Cortex of kidney (tissue), 1 donor: Measurements from ENCODE around the gene IER5.
A peak's percentile ranks its signal among the peaks of the same experiment; 100 is the strongest.
"Not testable (repeated sequence)": the region's sequence is repeated elsewhere in the genome, so short reads cannot be mapped to it uniquely, and the experiment has no call there.

ENCODE experiments used
- DNase-seq: peaks from one replicate; lab custom pipeline; 2025; lab: John Stamatoyannopoulos, UW

IER5 gene

DNA sequence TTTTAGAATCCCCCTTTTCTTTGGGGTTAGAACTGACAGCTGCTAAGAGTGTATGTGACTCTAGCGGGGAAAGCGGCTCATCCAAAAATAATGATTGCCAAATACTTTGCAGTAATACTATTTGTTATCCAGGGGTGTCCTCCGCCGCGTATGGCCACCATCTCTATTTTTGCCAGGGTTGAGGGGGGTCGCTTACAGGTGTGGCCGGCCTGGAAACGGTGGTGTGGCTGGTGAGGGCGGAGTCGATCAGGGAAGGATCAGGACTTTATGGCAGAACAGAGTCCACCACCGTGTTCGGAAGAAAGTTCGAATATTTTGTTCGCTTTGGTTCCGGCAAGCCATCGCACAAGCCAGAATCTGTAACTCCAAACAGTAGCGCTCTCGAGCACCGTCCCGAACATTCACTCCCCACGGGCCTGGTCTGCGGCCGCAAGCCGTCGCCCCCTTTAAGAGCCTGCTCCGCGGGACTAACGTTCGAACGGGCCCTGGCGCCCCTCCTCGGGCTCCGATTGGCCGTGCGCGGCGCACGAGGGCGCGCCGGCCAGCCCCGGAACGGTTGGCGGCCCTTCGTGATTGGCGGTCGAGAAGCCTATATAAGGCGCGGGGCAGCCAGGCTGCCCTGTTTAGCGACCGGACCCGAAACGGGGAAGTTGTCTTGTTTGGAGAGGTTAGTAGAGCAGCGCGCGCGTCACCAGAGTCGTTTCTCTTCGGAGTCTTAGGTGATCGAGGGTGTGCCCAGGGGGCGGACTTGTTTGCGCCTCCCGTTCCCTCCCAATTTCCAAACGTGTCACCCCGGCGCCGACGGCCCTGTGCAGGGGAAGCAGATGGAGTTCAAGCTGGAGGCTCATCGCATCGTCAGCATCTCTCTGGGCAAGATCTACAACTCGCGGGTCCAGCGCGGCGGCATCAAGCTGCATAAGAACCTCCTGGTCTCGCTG is at the start of gene IER5:
TSS of gene IER5 (plus strand) at position 622 of the 938 bp plus-strand sequence. CDS start at position 825, 203 bp downstream.
- DNase-seq: peak; percentile 79

DNA sequence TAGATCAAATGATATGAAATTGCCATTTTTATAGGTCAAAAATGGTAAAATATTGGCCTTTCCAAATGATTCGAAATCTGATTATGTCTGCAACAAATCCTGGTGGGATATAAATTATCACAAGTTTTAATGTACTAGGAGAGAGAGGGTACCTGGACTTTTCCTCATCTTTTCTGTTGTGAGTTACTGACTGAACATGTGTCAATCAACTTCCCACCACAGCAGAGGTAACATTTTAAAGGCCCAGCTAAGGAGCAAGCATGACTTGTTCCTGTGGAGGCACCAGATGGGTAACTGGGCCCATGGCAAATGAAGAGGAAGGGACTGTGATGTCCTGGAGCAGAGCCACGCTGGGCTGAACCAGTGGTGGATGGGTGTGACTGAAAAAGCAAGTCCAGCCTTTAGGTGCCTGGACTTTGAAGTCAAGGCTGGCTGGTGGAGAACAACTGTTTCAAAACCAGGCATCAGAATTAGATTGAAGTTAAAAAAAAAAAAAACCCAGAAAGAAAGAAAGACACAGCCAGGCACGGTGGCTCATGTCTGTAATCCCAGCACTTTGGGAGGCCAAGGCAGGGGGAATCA is 48.1 kb upstream of the IER5 start:
- DNase-seq: no peak

DNA sequence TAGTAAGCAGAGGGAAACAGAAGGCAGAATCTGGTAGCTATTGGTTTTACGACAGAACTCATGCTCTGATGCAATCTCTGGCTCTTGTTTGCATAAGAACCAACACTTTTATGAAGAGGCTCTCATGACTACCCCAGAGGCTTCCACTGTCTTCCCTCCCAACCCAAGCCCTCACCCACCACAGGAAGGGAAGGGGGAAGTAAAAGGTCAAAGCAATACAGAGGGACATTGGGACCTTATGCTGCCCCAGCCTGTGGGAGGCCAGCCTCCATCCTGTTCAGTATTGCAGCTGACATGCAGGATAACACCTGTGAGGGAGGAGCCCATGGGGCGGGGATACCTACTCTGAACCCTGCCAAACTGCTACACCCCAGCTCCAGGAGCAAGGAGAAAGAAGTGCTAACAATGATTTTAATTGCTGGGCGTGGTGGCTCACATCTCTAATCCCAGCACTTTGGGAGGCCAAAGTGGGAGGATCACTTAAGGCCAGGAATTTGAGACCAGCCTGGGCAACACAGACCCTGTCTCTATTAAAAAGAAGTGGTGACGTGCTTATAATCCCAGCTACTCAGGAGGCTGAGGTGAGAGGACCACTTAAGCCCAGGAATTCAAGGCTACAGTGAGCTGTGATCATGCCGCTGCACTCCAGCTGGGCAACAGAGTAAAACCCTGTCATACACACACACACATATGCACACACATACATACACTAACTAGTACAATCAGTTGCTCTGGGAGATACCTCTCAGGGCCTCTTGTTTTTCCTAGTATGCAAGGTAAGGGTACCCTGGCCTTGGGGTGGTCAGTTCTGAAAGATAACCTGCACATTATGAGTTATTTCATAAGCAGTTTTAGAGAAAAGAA is 45.2 kb upstream of the IER5 start:
- no peak for DNase-seq

DNA sequence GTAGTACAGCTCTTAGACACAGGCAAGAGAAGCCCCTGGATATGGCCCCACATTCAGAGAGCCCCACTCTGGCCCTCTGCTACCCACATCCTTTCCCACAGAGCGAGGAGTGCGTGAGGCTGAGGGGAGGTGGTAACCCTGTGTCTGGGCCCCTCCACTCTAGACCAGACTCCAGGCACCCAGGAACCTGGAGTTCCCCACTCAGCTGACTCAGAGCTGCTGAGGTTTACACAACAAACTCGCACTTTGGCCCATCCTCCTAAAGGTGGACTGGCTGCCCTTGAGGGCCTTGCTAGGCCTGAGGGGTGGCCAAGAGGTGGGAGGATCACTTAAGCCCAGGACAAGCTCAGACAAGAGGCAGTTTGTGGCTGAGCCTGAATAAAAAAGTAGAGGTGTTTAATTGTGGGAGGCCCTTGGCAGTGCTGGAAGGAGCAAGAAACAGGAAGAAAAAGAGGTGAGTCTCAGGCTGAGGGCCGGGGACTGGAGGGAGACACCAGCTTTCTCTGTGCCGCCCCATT is 44.0 kb upstream of the IER5 start:
- DNase-seq: no peak

DNA sequence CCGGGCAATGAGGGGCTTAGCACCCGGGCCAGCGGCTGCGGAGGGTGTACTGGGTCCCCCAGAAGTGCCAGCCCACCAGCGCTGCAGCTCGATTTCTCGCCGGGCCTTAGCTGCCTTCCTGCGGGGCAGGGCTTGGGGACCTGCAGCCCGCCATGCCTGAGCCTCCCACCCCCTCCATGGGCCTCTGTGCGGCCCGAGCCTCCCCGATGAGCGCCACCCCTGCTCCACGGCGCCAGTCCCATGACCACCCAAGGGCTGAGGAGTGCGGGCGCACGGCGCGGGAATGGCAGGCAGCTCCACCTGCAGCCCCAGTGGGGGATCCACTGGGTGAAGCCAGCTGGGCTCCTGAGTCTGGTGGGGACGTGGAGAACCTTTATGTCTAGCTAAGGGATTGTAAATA is 42.6 kb upstream of the IER5 start:
- not testable (repeated sequence) for DNase-seq

DNA sequence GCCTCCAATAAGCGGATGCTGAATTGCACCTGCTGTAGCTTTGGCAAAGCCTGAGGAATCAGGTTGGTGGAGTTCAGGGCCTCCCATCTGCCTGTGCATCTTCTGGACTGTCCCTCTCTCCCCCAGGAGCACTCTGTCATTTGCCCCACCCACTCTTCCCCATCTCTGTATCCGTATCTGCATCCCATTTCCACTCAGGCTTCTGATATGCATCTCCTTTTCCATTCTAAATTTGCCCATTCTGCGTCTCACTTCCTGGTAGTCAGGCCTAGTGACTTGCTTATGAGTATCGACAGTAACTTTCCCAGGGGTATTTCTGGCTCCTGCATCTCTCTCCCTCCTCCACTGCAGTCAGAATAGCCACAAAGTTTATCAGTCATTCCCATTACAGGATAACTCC is 39.1 kb upstream of the IER5 start:
- no peak for DNase-seq

DNA sequence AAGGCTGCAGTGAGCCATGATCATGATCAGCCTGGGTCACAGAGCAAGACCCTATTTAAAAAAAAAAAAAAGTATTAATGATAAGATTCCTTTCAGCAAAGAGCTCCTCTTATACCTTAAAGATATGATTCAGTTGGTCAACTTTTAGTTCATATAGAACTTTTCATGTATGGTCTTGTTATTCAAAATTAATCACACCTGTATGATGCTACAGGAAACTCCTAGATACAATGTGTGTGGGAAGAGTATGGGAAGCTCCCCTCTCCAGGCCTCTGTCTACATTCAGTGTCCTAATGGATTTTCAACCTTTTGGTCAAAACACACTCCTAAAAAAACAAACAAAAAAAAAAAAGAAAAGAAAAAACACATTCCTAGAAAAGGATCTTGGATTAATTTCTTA is 37.6 kb upstream of the IER5 start:
- no peak for DNase-seq

DNA sequence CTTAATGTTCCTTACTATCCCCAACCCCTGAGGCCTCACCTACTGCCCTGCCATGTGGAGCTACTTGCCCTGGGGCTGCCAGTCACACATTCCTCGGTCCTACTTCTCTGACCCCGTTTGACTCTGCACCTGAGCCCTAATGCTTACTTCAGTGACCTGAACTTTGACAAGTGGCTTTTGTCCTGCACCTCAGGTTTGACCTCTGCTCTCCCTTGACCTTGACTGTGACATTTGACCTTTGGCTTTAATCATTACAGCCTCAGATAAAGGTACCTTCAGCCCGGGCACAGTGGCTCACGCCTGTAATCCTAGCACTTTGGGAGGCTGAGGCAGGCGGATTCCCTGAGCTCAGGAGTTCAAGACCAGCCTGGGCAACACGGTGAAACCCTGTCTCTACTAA is 31.9 kb upstream of the IER5 start:
- DNase-seq: no peak

DNA sequence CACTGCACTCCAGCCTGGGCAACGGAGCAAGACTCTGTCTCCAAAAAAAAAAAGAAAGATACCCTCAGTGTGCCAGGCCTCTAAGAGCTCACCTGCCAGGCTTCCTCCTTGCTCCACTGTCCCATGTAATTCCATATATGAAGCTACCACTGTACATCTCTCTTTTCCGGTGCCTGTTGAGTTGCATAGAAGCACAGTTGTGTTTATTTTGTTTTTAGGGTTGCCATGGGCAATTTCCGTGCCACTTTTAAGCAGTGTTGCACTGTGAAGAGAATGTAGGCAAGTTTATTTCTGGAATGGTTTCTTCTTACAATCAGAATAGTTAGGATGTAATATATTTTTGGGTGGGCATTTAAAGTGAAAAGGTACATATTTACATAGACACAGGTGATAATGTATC is 31.4 kb upstream of the IER5 start:
- DNase-seq: no peak

DNA sequence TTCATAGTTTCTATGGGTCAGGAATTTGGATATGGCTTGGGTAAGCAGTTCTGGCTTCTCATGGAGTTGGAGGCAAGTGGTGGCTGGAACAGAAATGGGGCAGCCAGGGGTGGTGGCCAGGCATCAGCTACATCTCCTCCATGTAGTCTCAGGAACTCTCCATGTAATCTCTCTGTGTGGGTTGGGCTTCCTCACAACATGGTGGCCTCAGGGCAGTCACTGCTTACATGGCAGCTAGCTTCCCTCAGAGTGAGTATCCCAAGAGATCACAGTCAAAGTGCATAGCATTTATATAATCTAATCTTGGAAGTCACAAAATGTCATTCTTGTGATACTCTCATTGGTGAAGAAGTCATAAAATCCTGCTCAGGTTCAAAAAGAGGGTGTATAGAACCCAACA is 29.1 kb upstream of the IER5 start:
- DNase-seq: no peak

DNA sequence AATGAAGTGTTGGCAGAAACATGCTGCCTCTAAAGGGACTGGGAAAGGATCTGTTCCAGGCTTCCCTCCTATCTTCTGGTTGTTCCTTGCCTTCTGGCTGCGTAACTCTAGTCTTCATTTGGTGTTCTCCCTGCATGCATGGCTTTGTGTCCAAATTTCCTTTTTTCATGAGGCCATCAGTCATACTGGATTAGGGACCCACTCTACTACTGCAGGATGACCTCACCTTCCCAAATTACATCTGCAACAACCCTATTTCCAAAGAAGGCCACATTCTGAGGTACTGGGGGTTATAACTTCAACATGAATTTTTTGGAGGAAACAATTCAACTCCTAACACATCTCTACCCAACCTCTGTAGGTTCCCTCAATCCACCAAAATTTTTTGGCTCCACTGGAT is 28.4 kb upstream of the IER5 start:
- no peak for DNase-seq

DNA sequence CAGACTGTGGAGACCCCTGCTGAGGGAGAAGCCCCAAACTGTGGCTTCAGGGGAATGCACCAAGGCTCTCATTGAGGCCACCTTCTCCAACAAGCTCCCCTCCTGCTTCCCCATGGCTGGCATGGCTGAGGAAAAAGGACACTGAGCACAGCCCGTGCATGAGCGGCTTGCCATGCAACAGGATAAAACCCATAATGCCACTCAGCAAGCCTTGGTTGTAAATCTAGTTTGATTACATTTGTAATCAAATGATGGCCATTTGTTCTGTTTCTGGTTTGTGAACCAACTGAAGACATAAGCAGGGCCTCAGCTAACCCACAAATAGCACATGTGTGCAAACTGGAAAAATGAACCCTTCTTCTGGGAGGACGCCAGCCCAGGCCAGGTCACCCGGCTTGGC is 27.6 kb upstream of the IER5 start:
- DNase-seq: not testable (repeated sequence)

DNA sequence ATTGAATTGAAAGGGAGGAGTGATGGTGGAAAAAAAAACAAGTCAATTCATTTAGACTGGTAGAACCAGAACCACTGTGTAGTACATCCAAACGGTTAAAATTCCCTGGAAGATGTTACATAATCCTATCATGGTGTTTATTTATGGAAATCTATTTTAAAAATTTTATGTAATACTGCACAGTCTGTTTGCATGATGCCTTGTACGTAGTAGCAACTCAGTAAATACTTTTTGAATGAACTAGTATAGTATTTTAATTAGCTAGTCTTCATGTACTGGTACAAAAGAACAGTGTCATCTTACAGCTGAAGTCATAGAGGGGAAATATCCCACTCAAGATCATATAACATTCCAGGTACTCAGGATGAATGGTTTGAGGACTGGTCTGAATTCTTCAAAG is 27.0 kb upstream of the IER5 start:
- no peak for DNase-seq

DNA sequence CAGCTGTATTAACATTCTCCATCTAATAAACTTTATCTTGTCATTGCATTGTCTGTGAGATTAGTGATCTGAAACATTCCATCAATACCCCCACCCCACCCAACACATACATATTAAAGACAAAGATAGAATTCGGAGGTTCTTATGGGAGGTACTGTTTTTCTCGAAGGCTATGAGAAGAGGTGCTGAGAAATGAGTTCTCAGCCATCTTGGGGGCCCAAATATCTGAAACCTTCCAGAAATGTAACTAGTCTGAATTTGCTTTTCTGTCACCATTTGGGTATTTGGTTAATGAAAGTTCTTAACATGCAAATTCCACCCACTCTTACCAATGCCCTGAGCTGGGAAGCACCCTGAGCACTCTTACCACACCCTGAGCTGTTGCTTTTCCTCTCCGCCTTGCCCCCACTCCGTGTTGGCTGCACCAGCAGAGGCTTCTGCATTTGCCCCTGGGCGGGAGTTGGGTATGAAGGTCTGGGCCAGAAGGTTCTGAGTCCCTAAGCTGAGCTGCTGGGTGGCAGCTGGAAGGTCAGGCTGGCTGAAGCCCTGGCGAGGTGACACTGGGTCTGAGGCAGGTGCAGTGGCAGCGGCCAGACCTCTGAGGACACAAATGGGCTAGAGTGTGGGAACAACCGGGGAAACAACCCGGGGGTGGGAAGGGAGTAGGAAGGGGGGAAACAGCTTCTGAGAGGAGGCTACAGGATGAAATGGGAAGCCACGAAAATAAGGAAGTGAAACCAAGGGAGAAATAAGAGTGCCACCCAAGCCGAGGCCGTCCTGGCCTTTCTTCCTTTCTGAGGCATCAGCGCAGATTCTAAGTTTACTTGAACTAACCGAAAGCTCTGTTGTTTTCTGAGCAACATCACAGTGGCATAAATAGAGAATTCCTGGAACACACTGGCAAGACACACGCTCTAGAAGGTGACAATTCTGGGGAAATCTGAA is 26.3 kb upstream of the IER5 start:
- no peak for DNase-seq

DNA sequence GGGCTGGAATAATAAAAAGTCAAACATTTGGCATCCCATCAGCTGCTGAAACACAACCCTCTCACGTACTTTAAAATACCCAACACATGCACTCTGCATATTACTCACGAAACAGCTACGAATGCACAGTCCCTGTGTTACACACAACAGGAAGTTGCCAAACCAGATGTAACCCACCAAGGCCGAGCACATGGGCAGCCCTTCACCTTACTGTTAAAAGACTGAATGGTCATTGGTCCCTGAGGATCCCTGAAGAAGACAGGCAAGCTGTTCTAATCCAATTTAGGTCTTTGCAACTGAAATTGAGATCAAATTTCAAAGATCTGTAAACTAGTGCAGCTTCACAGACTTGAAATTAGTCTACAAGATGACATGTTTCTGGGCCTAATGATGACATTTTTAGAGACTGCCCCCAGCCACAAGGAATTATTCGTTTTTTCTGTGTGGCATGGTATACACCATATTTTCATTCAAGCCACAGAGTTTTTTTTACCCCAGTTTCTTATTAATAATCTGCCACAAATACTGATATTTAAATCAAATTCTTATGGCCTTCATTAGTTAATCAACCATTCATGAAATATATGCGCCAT is 25.6 kb upstream of the IER5 start:
- no peak for DNase-seq

DNA sequence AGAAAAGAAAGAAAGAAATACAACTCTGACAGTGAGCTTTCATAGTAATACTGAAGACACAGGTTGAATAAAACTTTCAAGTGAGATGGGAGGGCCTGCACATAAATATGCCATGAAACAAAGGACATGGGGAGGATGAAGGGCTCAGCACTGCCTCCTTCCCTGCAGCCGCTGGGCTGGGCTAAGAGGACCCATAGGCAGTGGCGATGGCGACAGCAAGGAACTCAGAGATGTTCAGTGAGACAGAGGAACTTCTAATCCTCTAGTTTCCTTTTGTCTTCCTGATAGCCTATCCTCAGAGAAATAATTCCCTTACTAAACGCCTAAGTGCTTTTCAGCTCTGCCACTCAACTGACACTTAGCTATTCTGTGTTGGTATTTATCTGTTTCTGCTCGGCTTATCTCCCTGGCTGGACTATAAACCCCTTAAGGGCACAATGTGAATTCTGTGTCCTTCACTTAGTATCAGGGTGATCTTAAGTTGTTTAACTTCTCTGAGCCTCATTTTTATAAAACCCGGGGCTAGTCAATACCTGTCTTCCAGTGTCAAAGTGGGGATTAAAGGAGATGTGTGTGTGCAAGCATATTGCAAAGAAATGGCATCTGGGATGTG is 24.4 kb upstream of the IER5 start:
- DNase-seq: no peak

DNA sequence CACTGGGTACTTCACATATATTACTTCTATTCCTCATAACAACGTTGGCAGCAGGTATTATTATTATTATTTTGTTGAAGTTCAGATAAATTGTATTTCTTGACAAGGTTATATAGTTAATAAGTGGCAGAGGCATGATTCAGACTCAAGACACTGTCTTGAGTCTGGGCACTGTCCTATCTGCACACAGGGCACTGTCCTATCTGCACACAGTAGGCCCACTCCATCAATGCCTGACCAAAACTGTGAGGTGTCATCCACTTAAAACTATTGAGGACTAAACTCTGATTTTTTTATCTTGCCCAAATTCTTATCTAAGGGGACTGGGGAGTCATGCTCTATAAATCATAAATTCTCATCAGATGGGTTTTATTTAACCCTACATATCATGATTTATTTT is 23.8 kb upstream of the IER5 start:
- DNase-seq: no peak

DNA sequence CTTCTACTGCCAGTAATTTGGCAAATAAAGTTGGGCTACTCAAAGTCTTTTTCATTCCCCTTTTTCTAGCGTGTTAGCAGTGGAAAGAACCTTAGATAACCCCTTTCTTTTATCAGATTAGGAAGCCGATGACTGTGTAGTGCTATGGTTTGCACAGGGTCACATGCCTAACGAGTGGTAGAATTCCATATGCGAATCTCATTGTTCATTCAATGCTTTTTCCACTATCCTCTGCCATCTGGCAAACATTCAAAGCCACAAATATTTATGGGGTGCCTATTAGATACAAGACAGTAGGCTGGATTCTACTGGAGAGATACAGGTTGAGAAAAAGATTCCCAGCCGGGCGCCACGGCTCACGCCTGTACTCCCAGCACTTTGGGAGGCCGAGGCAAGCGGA is 14.9 kb upstream of the IER5 start:
- DNase-seq: no peak

DNA sequence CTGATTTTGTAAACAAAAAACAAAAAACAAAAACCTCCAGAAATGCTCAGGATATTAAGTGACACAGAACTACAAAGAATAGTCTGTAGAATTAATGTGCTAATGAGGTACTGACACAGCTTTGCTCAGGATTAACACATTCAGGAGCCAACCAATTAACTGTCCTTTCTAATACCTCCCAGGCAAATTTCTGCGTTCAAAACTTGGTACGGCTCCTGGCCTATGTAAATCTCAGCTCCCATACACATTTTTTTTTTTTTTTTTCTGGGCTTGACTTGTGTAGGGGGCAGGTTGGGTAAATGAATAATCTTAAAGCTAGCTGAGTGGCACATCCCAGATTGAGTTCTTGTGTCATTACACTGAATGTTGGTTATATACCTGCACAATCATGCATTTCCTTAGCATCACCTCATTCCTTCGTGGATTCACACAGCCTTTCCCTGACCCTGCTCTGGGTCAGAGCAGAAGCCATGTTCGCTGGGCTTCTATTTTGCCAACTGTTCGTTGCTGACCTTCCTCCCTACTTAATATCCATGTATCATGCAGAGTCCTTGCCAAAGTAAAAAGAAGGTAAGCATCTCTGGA is 12.6 kb upstream of the IER5 start:
- no peak for DNase-seq

DNA sequence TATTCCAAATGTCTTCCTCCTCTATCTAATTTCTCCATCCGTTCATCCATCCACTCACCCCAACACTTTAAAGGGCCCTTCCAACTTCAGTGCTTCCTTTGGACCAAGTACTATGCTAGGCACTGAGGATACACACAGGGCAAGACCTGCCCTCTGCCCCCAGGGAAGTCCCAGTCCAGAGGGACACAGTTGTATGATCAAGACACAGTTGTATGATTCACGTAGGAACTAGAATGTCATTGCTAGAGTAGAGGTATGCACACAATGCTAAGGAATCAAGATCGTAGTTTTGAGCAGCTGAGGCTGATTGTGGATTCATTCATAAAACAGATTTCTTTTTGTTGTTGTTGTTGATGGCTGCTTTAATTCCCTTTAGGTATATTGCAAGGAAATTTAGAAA is 11.6 kb upstream of the IER5 start:
- DNase-seq: no peak
